GM12875 (cell line): ENCODE data around the gene ATP11A.

ENCODE experiments used
- H3K4me3 ChIP-seq: one replicate; pipeline ENCODE4 v1.5.1; 2011; ENCODE audit warnings: low read depth, low read length, control low read depth
- TF ChIP-seq, protein P1 (sequence below): IDR thresholded peaks from 2 replicates; pipeline ENCODE4 v1.5.1; 2011; ENCODE audit warnings: low read depth, mild to moderate bottlenecking, control low read depth, inconsistent platforms, low read length, moderate library complexity, borderline replicate concordance; ENCODE audit not compliant: insufficient read depth

The ATP11A gene

DNA sequence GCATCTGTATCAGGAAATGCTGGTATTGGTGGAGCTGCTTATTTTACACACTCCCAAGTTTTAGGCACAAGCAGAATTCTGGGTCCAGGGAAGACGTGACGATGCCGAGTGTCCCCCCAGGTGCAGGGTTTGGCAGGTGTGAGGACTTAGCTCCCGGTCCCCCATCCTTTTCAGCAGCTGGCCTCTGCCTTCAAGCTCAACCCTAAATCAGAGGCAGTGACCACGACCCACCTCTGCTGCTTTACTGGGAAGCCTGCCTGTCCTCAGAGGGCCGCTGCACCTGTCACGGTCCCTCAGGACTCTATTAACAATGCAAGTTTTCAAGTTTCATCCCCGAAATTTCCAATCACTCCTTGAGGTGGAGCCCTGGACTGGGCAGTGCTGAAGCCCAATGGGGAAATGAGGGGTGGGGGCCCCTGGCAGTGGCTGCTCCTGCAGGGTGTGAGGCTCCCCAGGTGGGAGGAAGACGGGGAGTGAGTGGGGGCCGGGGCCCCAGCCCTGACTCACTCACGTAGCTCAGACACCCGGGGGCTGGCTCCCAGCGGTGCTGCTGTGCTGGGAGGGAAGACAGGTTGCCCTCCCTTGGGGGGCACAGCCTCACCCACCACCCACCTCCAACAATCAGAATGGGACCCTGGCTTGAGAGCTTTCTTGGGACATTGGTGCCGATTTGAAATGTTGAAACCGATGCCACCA is 186.6 kb downstream of the ATP11A start:
- TF ChIP-seq, protein P1, sequence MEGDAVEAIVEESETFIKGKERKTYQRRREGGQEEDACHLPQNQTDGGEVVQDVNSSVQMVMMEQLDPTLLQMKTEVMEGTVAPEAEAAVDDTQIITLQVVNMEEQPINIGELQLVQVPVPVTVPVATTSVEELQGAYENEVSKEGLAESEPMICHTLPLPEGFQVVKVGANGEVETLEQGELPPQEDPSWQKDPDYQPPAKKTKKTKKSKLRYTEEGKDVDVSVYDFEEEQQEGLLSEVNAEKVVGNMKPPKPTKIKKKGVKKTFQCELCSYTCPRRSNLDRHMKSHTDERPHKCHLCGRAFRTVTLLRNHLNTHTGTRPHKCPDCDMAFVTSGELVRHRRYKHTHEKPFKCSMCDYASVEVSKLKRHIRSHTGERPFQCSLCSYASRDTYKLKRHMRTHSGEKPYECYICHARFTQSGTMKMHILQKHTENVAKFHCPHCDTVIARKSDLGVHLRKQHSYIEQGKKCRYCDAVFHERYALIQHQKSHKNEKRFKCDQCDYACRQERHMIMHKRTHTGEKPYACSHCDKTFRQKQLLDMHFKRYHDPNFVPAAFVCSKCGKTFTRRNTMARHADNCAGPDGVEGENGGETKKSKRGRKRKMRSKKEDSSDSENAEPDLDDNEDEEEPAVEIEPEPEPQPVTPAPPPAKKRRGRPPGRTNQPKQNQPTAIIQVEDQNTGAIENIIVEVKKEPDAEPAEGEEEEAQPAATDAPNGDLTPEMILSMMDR = no peak
- no peak overlapping the region for H3K4me3 ChIP-seq

DNA sequence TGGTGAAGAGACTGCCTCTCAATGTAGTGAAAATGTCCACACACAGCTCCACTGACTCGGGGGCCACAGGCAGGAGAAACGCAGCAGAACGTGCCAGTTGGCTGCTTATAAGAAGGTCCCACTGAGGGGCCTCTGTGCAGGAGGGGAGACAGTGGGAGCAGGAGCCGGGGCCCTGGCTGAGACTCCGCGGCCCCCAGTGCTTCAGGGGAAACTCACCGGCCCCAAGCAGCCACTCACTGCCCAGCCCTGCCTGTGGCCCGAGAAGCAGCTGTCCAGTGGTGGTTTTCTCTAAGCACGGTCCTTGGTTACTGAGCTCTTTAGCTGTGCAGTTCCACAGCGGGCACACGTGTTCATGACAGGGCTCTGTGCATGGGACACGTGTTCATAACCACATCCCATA is 187.2 kb downstream of the ATP11A start:
- H3K4me3 ChIP-seq = no peak overlapping the region
- TF ChIP-seq, protein P1 = no peak

DNA sequence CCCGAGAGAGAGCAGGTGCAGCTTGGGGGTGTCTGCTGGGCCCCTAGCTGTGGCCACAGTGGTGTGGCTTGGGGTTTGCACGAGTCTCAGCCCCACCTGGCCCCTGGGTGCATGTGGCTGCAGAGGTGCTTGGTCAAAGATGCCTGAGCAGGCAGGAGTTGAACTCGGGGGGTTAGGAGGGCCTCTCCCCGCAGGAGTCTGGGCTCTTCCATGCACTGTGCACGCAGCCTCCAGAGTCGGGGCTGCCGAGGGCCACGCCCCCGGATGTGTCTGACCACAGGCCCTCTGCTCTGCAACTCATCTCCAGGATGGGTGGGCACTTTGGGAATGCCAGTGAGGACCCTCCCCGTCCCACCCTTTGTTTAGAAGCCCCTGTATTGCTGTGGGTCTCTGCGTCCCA is 187.7 kb downstream of the ATP11A start:
- H3K4me3 ChIP-seq = no peak overlapping the region
- TF ChIP-seq, protein P1 = no peak

DNA sequence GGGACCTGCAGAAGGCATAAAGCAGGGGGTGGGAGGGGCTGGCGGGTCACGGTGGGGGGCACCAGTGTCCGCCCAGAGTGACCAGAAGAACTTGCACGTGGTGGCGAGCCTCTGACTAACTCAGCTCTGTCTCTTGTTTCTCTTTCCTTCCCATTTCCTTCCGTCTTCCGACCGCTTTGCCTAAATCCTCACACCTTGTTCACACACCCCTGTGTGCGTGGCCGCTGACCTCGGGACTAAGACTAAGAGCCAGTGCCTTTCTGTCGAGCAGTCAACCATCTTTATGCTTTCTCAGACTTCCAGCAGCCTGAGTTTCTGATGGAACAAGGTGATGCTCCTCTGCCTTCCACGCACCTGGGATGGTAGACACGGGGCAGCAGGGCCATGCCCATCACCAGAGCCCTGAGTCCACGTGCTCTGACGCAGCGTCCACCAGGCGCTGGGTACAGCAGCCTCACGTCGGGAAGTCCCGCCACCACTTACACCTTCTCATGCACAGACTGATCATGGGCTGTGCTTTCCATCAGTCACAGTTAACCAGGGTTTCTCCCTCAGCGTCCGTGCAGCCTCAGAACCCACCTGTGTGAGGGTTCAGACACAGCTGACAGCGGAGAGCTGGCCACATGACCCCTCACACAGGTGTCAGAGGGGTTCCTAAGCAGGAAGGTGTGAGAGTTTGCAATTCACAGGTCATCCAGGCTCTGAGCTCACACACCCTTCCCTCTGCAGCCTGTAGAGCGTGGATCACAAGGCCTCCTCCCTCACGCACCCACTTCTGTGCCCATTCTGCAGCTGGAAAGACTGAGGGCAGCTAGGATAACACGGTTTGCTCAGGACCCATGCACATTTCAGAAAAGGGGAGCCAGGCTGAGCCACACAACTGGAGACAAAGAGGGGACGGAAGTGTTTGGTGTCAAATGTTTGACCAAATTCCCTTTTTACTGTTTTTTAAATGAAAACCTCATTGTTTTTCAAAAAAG is 188.4 kb downstream of the ATP11A start:
- H3K4me3 ChIP-seq = no peak overlapping the region
- TF ChIP-seq, protein P1 = no peak

DNA sequence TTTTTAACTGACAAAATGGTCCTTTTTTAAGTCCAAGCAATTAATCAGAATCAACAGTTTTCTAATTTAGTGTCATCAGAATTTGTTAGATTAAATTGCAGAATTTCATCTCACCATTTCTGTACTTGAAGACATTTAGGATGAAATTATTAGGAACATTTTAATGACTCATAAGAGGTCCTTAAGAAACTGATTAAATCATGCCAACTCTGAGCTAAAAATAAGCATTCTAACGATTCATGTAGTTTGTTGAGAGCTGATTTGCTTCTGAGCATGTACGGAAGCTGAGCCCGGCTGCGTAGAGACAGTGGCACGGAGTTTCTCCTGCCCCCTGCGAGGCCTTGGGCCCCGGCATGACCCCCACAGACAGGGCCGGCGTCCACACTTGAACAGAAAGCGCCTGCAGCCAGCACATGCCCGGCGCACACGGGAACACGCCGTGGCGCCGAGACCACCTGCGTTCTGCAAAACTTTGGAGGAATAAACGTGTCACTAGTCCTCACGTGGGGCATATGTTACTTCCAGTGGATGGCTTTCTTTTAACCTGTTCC is 189.5 kb downstream of the ATP11A start:
- no peak overlapping the region for H3K4me3 ChIP-seq
- TF ChIP-seq, protein P1 = no peak

DNA sequence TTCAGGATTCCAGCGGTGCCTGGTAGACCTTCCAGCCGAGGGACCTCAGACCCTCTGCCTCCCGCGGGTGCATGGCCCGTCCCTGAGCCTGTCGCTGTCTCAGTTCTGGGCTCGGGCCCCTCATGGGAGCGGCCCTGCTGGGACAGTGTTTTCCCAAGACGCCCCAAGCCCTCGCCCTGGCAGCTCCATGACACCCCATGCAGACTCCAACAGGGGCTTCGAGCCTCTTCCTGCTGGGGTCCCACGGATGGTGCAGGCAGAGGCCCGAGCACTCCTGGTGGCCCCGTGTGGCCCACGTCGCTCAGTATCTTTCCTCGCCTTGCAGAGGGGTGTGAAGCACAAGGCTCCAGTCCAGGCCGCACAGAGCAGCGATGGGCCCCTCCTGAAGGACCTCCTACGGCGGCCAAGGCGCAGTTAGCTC is 190.4 kb downstream of the ATP11A start:
- TF ChIP-seq, protein P1 = no peak

More for the DNA sequence above, 190.4 kb downstream of the ATP11A start:
- H3K4me3 ChIP-seq = no peak overlapping the region
